Neuronal stem cell (in vitro differentiated cells): Measurements from ENCODE around the gene TRAPPC6A.
A peak's percentile ranks its signal among the peaks of the same experiment; 100 is the strongest.

ENCODE experiments used
- DNase-seq: peaks from one replicate; pipeline ENCODE4 v3.0.0-alpha.2; 2013; ENCODE audit warnings: low spot score
- H2AFZ ChIP-seq: one replicate; pipeline ENCODE4 v1.6.1; 2013; ENCODE audit warnings: mild to moderate bottlenecking, low read length, inconsistent platforms
- H2AK5ac ChIP-seq: 2 replicates; pipeline ENCODE4 v1.6.1; 2013; ENCODE audit warnings: low read depth, mild to moderate bottlenecking, inconsistent platforms, low read length, moderate library complexity, mixed read lengths
- H2BK120ac ChIP-seq: 2 replicates; pipeline ENCODE4 v1.6.1; 2013; ENCODE audit warnings: low read depth, mild to moderate bottlenecking, inconsistent platforms, low read length, moderate library complexity, mixed read lengths
- H2BK12ac ChIP-seq: one replicate; pipeline ENCODE4 v1.6.1; 2013; ENCODE audit warnings: low read length, inconsistent platforms
- H2BK15ac ChIP-seq: 2 replicates; pipeline ENCODE4 v1.6.1; 2013; ENCODE audit warnings: mild to moderate bottlenecking, low read length, inconsistent platforms, mixed read lengths
- H2BK5ac ChIP-seq: one replicate; pipeline ENCODE4 v1.6.1; 2013; ENCODE audit warnings: inconsistent platforms, mild to moderate bottlenecking, low read length, moderate library complexity
- H3K14ac ChIP-seq: one replicate; pipeline ENCODE4 v1.6.1; 2013; ENCODE audit warnings: low read length, inconsistent platforms
- H3K18ac ChIP-seq: 2 replicates; pipeline ENCODE4 v1.6.1; 2013; ENCODE audit warnings: low read length, inconsistent platforms
- H3K23ac ChIP-seq: 2 replicates; pipeline ENCODE4 v1.6.1; 2013; ENCODE audit warnings: low read depth, mild to moderate bottlenecking, mixed read lengths, low read length, inconsistent platforms; ENCODE audit not compliant: poor library complexity
- H3K27ac ChIP-seq: replicated peaks from 3 replicates; pipeline ENCODE4 v1.5.1; 2013; ENCODE audit warnings: low read length, inconsistent platforms
- H3K27me3 ChIP-seq, 3 experiments: 2 replicates each; pipeline ENCODE4 v1.6.1; 2013; ENCODE audit warnings: low read length in 3 of 3, mild to moderate bottlenecking in 2 of 3, inconsistent platforms in 1 of 3, low read depth in 1 of 3, mixed read lengths in 1 of 3, moderate library complexity in 1 of 3; ENCODE audit not compliant: control insufficient read depth in 3 of 3, insufficient read depth in 3 of 3
- H3K36me3 ChIP-seq, 2 donors: replicated peaks in 1 of 2; 2 replicates each; pipeline ENCODE4 v1.6.1; 2013; ENCODE audit warnings: low read length in 2 of 2; ENCODE audit not compliant: control insufficient read depth in 2 of 2, insufficient read depth in 2 of 2
- H3K4ac ChIP-seq: 2 replicates; pipeline ENCODE4 v1.6.1; 2013; ENCODE audit warnings: inconsistent platforms, mild to moderate bottlenecking, low read length, moderate library complexity
- H3K4me1 ChIP-seq, 2 donors: 1 replicate in 1 of 2; 2 replicates in 1 of 2; pipeline ENCODE4 v1.6.1; 2013; ENCODE audit warnings: low read length in 2 of 2, low read depth in 1 of 2; ENCODE audit not compliant: control insufficient read depth in 2 of 2, insufficient read depth in 1 of 2
- H3K4me2 ChIP-seq: one replicate; pipeline ENCODE4 v1.6.1; 2013; ENCODE audit warnings: mild to moderate bottlenecking, low read length, inconsistent platforms; ENCODE audit not compliant: insufficient read depth, poor library complexity, severe bottlenecking
- H3K4me3 ChIP-seq, 2 donors: 2 replicates each; pipeline ENCODE4 v1.5.1; 2013; ENCODE audit warnings: low read length in 2 of 2, mild to moderate bottlenecking in 2 of 2, inconsistent platforms in 1 of 2, moderate library complexity in 1 of 2
- H3K79me1 ChIP-seq: one replicate; pipeline ENCODE4 v1.6.1; 2013; ENCODE audit warnings: low read depth, mild to moderate bottlenecking, inconsistent platforms, low read length, moderate library complexity
- H3K9ac ChIP-seq: one replicate; pipeline ENCODE4 v1.6.1; 2013; ENCODE audit warnings: mild to moderate bottlenecking, low read depth, low read length, inconsistent platforms; ENCODE audit not compliant: poor library complexity
- H3K9me3 ChIP-seq, 2 donors: replicated peaks in 1 of 2; 2 replicates each; pipeline versions ENCODE3 to v1.6.1; 2013; ENCODE audit warnings: low read length in 2 of 2, mild to moderate bottlenecking in 2 of 2, inconsistent platforms in 1 of 2, low read depth in 1 of 2, mixed read lengths in 1 of 2, moderate library complexity in 1 of 2; ENCODE audit not compliant: control insufficient read depth in 2 of 2, insufficient read depth in 1 of 2
- H4K8ac ChIP-seq: one replicate; pipeline ENCODE4 v1.6.1; 2013; ENCODE audit warnings: low read depth, mild to moderate bottlenecking, inconsistent platforms, low read length, moderate library complexity
- H4K91ac ChIP-seq: one replicate; pipeline ENCODE4 v1.6.1; 2013; ENCODE audit warnings: low read length, low read depth, mild to moderate bottlenecking, inconsistent platforms; ENCODE audit not compliant: poor library complexity
- WGBS, 2 donors: extraction: QIAGEN DNeasy Blood & Tissue Kit; methylation state at CpG; one replicate each; pipeline ENCODE4 v1.1.7; 2013; ENCODE audit warnings: missing lambda C conversion rate in 2 of 2, mixed read lengths in 1 of 2; ENCODE audit not compliant: insufficient read length in 2 of 2, insufficient replicate concordance in 1 of 2; ENCODE audit errors: extremely low coverage in 2 of 2; 5-methylcytosine and 5-hydroxymethylcytosine counted together

The TRAPPC6A gene

DNA sequence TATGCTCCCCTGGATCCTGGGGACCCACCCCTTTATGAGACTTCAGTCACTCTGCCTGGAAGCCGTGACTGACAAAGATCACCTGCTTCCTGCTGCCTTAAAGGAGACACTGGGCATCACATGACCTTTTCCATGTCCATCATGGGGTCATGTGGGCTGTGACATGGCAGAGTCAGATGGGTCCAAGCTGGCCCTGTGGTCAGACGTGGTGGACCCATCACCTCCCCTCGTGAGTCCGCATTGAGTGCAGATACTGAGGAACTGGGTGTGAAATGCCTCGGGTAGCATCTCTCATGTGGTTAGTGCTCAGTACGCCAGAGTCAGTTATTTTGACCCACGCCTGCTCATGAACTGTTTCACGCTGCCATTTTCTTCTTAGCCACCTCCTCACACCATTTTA lies 44.4 kb downstream of the TRAPPC6A start:
- H3K27me3 ChIP-seq = no peaks in the 10 kb centered on the region

DNA sequence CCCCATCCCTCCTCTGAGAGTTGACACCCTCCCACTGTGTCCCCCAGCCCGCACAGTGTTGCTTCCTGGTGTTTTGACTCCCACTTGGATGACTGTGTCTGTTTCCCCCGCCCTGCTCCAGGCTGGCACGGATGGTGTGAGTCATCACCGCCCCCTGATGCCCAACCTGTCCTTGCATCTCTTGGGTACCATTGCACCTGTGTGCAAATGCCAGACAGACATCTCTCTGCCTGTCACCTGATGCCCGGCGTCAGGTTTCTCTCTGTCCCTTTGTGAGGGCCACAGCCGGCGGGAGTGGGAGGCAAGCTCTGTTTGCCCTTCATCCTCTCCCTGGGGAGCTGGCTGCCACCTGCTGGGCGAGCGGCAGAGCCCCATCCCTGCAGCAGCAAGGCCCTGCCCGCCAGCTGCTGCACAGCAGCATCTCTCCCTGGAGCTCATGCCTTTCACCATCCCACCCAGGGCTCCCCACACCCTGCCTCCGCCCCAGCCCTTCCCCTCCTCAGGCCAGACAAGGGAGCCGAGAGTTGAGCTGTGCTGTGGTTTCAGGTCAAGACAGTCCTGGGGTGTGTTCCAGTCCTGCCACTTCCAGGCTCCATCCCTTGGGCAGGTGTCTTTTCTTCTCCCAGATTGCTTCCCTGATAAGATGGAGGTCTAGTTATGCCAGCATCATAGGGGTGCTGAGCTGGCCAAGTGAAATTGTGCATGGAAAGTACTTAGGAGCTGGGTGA lies 47.0 kb downstream of the TRAPPC6A start:
- WGBS, 2 donors = no CpG with 5 or more reads among the region's 13 CpGs
- DNase-seq = no peak
- H3K14ac ChIP-seq = peak overlapping the region; percentile 2

More for the DNA sequence above, 44.4 kb downstream of the TRAPPC6A start:
- H2BK5ac ChIP-seq = no peak overlapping the region
- peaks cover 0 to 4% of the 10 kb centered on the region in 2 donors for H3K36me3 ChIP-seq
- H4K91ac ChIP-seq = no peak overlapping the region
- peaks cover 11% of the 10 kb centered on the region for H3K79me1 ChIP-seq
- H2BK120ac ChIP-seq = no peak overlapping the region
- H3K9me3 ChIP-seq = peaks cover 0 to 2% of the 10 kb centered on the region in 2 donors
- H4K8ac ChIP-seq = no peak overlapping the region
- H3K4me1 ChIP-seq = peaks cover 17 to 29% of the 10 kb centered on the region in 2 donors
- H3K9ac ChIP-seq = no peak overlapping the region
- no peak overlapping the region for H2BK12ac ChIP-seq
- WGBS, 2 donors = no CpG with 5 or more reads among the region's 8 CpGs
- H3K4ac ChIP-seq = no peak overlapping the region
- DNase-seq = no peak
- H3K4me2 ChIP-seq = no peak overlapping the region
- H2BK15ac ChIP-seq = no peak overlapping the region
- H3K4me3 ChIP-seq = no peak overlapping the region
- H2AK5ac ChIP-seq = no peak overlapping the region
- H3K27ac ChIP-seq = no peak overlapping the region
- no peak overlapping the region for H2AFZ ChIP-seq
- H3K23ac ChIP-seq = no peak overlapping the region
- no peak overlapping the region for H3K18ac ChIP-seq
- no peak overlapping the region for H3K14ac ChIP-seq

DNA sequence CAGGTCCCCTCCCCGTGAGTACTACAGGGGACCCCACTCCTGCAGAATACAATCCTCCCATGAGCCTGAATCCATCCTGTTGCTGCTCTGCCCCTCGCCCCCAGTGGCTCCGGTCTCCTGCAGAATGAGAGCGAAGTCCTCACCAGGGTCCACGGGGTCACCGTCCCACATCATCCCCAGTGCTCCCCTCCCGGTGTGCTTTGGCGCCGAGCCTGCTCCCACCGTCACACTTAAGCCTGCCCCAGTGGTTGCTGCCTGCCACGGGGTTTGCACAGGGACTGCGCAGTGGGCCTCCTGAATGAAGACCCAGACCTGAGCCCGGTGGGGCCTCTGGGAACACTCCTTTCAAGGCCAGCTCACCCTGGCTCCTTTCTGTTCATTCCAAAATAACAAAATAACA lies 47.8 kb downstream of the TRAPPC6A start:
- H3K4me3 ChIP-seq = no peak overlapping the region
- H3K4me2 ChIP-seq = no peak overlapping the region
- no peaks in the 10 kb centered on the region for H3K27me3 ChIP-seq
- peak overlapping the region; percentile 60 for H3K23ac ChIP-seq
- H3K4me1 ChIP-seq = peaks cover 4 to 10% of the 10 kb centered on the region in 2 donors
- H3K18ac ChIP-seq = no peak overlapping the region
- H2BK12ac ChIP-seq = no peak overlapping the region
- no peak overlapping the region for H4K8ac ChIP-seq
- H3K9ac ChIP-seq = no peak overlapping the region
- no peak overlapping the region for H3K27ac ChIP-seq
- H3K79me1 ChIP-seq = peaks cover 17% of the 10 kb centered on the region
- peak overlapping the region; percentile 40 for H2AK5ac ChIP-seq
- DNase-seq = no peak
- no peak overlapping the region for H3K14ac ChIP-seq
- WGBS, 2 donors = no CpG with 5 or more reads among the region's 13 CpGs
- H4K91ac ChIP-seq = no peak overlapping the region
- H3K9me3 ChIP-seq = peaks cover 0 to 2% of the 10 kb centered on the region in 2 donors
- no peak overlapping the region for H2BK120ac ChIP-seq
- no peak overlapping the region for H3K4ac ChIP-seq
- H2BK5ac ChIP-seq = no peak overlapping the region
- peaks cover 0 to 4% of the 10 kb centered on the region in 2 donors for H3K36me3 ChIP-seq
- no peak overlapping the region for H2AFZ ChIP-seq
- H2BK15ac ChIP-seq = peak overlapping the region; percentile 27

More for the DNA sequence above, 47.0 kb downstream of the TRAPPC6A start:
- Histone ChIP-seq H3K4me3 (no peak overlapping the region), H3K23ac (peak overlapping the region; percentile 17), H2AFZ (no peak overlapping the region), H2BK120ac (no peak overlapping the region), H4K91ac (no peak overlapping the region), H4K8ac (no peak overlapping the region), H3K27ac (no peak overlapping the region), H2BK15ac (no peak overlapping the region), H3K18ac (peak overlapping the region; percentile 38), H3K27me3 (no peaks in the 10 kb centered on the region), H3K4me2 (no peak overlapping the region), H2BK12ac (no peak overlapping the region), H3K9me3 (peaks cover 0 to 2% of the 10 kb centered on the region in 2 donors), H3K4me1 (peaks cover 6 to 11% of the 10 kb centered on the region in 2 donors), H3K9ac (no peak overlapping the region), H3K79me1 (peaks cover 17% of the 10 kb centered on the region), H3K36me3 (peaks cover 0 to 4% of the 10 kb centered on the region in 2 donors), H2BK5ac (no peak overlapping the region), H2AK5ac (no peak overlapping the region), H3K4ac (no peak overlapping the region)

GRCh38 chr19:45128806-45129205 lies 49.2 kb downstream of the TRAPPC6A start:
- H3K14ac ChIP-seq = no peak overlapping the region
- H3K9ac ChIP-seq = no peak overlapping the region
- H2BK120ac ChIP-seq = no peak overlapping the region
- H3K27me3 ChIP-seq = no peaks in the 10 kb centered on the region
- peaks cover 4 to 10% of the 10 kb centered on the region in 2 donors for H3K4me1 ChIP-seq
- H2AFZ ChIP-seq = no peak overlapping the region
- no peak overlapping the region for H3K4me3 ChIP-seq
- H2BK12ac ChIP-seq = no peak overlapping the region
- H3K9me3 ChIP-seq = peaks cover 0 to 2% of the 10 kb centered on the region in 2 donors
- no peak overlapping the region for H2BK5ac ChIP-seq
- no peak overlapping the region for H3K18ac ChIP-seq
- no peak overlapping the region for H2BK15ac ChIP-seq
- no CpG with 5 or more reads among the region's 5 CpGs for WGBS, 2 donors
- no peak overlapping the region for H3K4me2 ChIP-seq
- no peak overlapping the region for H4K91ac ChIP-seq
- no peak for DNase-seq
- H3K4ac ChIP-seq = no peak overlapping the region
- H3K36me3 ChIP-seq = peaks cover 0 to 4% of the 10 kb centered on the region in 2 donors
- H4K8ac ChIP-seq = no peak overlapping the region
- H2AK5ac ChIP-seq = no peak overlapping the region
- no peak overlapping the region for H3K23ac ChIP-seq
- peaks cover 16% of the 10 kb centered on the region for H3K79me1 ChIP-seq
- no peak overlapping the region for H3K27ac ChIP-seq
